GM12878 (cell line): ENCODE results near the gene OLIG2. TPM values are rescaled to one million over a fixed set of nuclear protein-coding genes. Genes with fewer than 3 reads are reported as not detected.

Source experiments
- ATAC-seq: fragments of 200-7000 bp; cut with Tn5 transposase; 3 replicates; pipeline ENCODE4 v1.9.1; 2020; ENCODE audit warnings: mild to moderate bottlenecking, moderate library complexity
- BruUV-seq: library from RNA; stranded (reverse); fragments of 400-500 nt; replicated peaks from 2 replicates; lab custom pipeline; 2021; lab: Mats Ljungman, UMichigan
- CTCF ChIA-PET: fragments of 300-600 bp; sonication (Branson Sonifier 250); formaldehyde crosslinking; extraction: SDS; loops from one replicate; lab custom pipeline; 2021; ENCODE audit warnings: inconsistent platforms; lab: Yijun Ruan, JAX
- POLR2A ChIA-PET: fragments of 350-600 bp; formaldehyde crosslinking; extraction: SDS; loops from one replicate; lab custom pipeline; 2021; ENCODE audit warnings: inconsistent platforms; lab: Charles Lee
- RAD21 ChIA-PET: fragments of 300-600 bp; sonication (Branson Sonifier 250); formaldehyde crosslinking; loops from one replicate; lab custom pipeline; 2023; ENCODE audit warnings: antibody characterized with exemption; ENCODE audit not compliant: unreplicated experiment; lab: Charles Lee
- SMC1A ChIA-PET: fragments of 300-600 bp; sonication (Branson Sonifier 250); formaldehyde crosslinking; loops from one replicate; lab custom pipeline; 2023; ENCODE audit not compliant: unreplicated experiment, uncharacterized antibody; lab: Charles Lee
- DNase-seq: peaks from one replicate; pipeline ENCODE4 v3.0.0-alpha.2; 2011; ENCODE audit warnings: low read depth, low spot score
- FAIRE-seq: peaks from 3 replicates; lab custom pipeline; 2011; peaks lifted over from hg19 to GRCh38; lab: Jason Lieb, UNC
- H2AFZ ChIP-seq: 2 replicates; pipeline ENCODE4 v1.6.0; 2011; ENCODE audit warnings: low read depth, low read length, control low read depth; ENCODE audit not compliant: control insufficient read depth
- H3K27ac ChIP-seq: 2 replicates; pipeline ENCODE4 v1.5.1; 2011; ENCODE audit warnings: control low read depth; ENCODE audit not compliant: control insufficient read depth, insufficient read depth
- H3K27me3 ChIP-seq, 2 experiments: replicated peaks in 1 of 2; 2 replicates each; pipeline versions ENCODE4 v1.6.0 to v1.6.1; 2011; ENCODE audit warnings: low read length in 1 of 2; ENCODE audit not compliant: control insufficient read depth in 2 of 2, insufficient read depth in 2 of 2
- H3K36me3 ChIP-seq, 2 experiments: 2 replicates each; pipeline ENCODE4 v1.5.1; 2011; ENCODE audit warnings: low read length in 1 of 2; ENCODE audit not compliant: control insufficient read depth in 2 of 2, insufficient read depth in 2 of 2
- H3K4me1 ChIP-seq: 2 replicates; pipeline ENCODE4 v1.6.1; 2011; ENCODE audit warnings: mild to moderate bottlenecking, low read length, moderate library complexity, mixed read lengths; ENCODE audit not compliant: control insufficient read depth, insufficient read depth
- H3K4me2 ChIP-seq: 2 replicates; pipeline ENCODE4 v1.6.0; 2011; ENCODE audit warnings: control low read depth; ENCODE audit not compliant: control insufficient read depth, insufficient read depth
- H3K4me3 ChIP-seq: fragments of 200-600 bp; sonication (generic); 2 replicates; pipeline ENCODE4 v1.5.1; 2016
- H3K79me2 ChIP-seq: 2 replicates; pipeline ENCODE4 v1.6.0; 2011; ENCODE audit warnings: low read length; ENCODE audit not compliant: control insufficient read depth, insufficient read depth
- H3K9ac ChIP-seq: 2 replicates; pipeline ENCODE4 v1.8.0; 2011; ENCODE audit warnings: low read length, control low read depth, mixed read lengths; ENCODE audit not compliant: control insufficient read depth, insufficient read depth
- H3K9me3 ChIP-seq: replicated peaks from 3 replicates; pipeline ENCODE4 v1.5.1; 2011; ENCODE audit warnings: mild to moderate bottlenecking, low read length; ENCODE audit not compliant: control insufficient read depth, insufficient read depth
- H4K20me1 ChIP-seq: 2 replicates; pipeline ENCODE4 v1.6.0; 2011; ENCODE audit not compliant: control insufficient read depth, insufficient read depth
- BCL11A ChIP-seq: IDR thresholded peaks from 2 replicates; pipeline ENCODE4 v1.6.1; 2011; ENCODE audit warnings: low read depth, low read length
- CBX5 ChIP-seq: sonication (generic); IDR thresholded peaks from 2 replicates; pipeline ENCODE4 v1.6.1; 2016; ENCODE audit warnings: low read depth, moderate library complexity, mild to moderate bottlenecking, inconsistent platforms
- MYC ChIP-seq: IDR thresholded peaks from 2 replicates; pipeline ENCODE4 v1.6.1; 2011; ENCODE audit warnings: mild to moderate bottlenecking, low read length, moderate library complexity, inconsistent platforms; ENCODE audit not compliant: insufficient read depth, insufficient replicate concordance, insufficient read length, severe bottlenecking
- NBN ChIP-seq: fragments of 450-650 bp; IDR thresholded peaks from 2 replicates; pipeline ENCODE4 v1.6.1; 2016
- NFIC ChIP-seq: IDR thresholded peaks from 2 replicates; pipeline ENCODE4 v1.6.1; 2012; ENCODE audit warnings: low read depth, mild to moderate bottlenecking, inconsistent platforms, low read length, moderate library complexity
- RBBP5 ChIP-seq: fragments of 200-600 bp; sonication (generic); conservative IDR thresholded peaks from 2 replicates; pipeline ENCODE4 v1.6.1; 2016
- SMAD1 ChIP-seq: fragments of 450-650 bp; IDR thresholded peaks from 2 replicates; pipeline ENCODE4 v1.6.1; 2018; ENCODE audit warnings: mild to moderate bottlenecking, low read depth; ENCODE audit not compliant: partially characterized antibody
- SREBF1 ChIP-seq: IDR thresholded peaks from 2 replicates; pipeline ENCODE4 v1.6.1; 2012; ENCODE audit warnings: mild to moderate bottlenecking, low read length
- SREBF2 ChIP-seq: IDR thresholded peaks from 2 replicates; pipeline ENCODE4 v1.6.1; 2012; ENCODE audit warnings: mild to moderate bottlenecking, low read length
- TCF3 ChIP-seq: IDR thresholded peaks from 2 replicates; pipeline ENCODE4 v1.6.1; 2012; ENCODE audit warnings: low read depth, mild to moderate bottlenecking, low read length, borderline replicate concordance; ENCODE audit not compliant: insufficient read depth
- YY1 ChIP-seq: IDR thresholded peaks from 2 replicates; pipeline ENCODE4 v1.6.1; 2011; ENCODE audit warnings: low read depth, mild to moderate bottlenecking, low read length
- ZNF274 ChIP-seq: IDR thresholded peaks from one replicate; pipeline ENCODE4 v1.8.0; 2011; ENCODE audit not compliant: insufficient read length, insufficient read depth
- ZZZ3 ChIP-seq: IDR thresholded peaks from 2 replicates; pipeline ENCODE4 v1.6.1; 2011; ENCODE audit warnings: low read depth; ENCODE audit not compliant: control insufficient read depth, insufficient read length
- WGBS: methylation state at CpG from one replicate; pipeline ENCODE4 v1.1.6; 2016; ENCODE audit warnings: low lambda C conversion rate; ENCODE audit not compliant: insufficient replicate concordance, insufficient coverage; ENCODE audit errors: missing lambda C conversion rate; 5-methylcytosine and 5-hydroxymethylcytosine counted together
- in situ Hi-C: fragments of 300-500 bp; cut with MboI; formaldehyde crosslinking; loops from 9 replicates; pipeline ENCODE4 v1.14.3; 2018; ENCODE audit warnings: mixed read lengths
- intact Hi-C: fragments of 100-400 bp; cut with micrococcal nuclease; formaldehyde crosslinking; loops from one replicate; pipeline ENCODE4 v1.14.2; 2022; ENCODE audit not compliant: unreplicated experiment
- polyA plus RNA-seq, 11 experiments: library from polyadenylated mRNA; depleted of rRNA in 4 of 11; unstranded in 6 of 11; stranded (reverse) in 5 of 11; fragments of >200 nt; fragmentation: Nextera tagmentation in 4 of 11; fragmentation: Illumina TruSeq in 1 of 11; extraction: Ambion mirVana in 4 of 11; extraction: Trizol in 1 of 11; gene quantifications; 1 replicate in 1 of 11; 2 replicates in 10 of 11; pipeline versions ENCODE4 v1.2.1 to v1.2.3, GENCODE V29; 2011 to 2016; ENCODE audit warnings: inconsistent platforms in 2 of 11, missing spikeins in 2 of 11, low read depth in 1 of 11
- total RNA-seq, 4 experiments: library from RNA; depleted of rRNA in 3 of 4; stranded (reverse); fragments of >200 nt in 3 of 4; fragmentation: Illumina TruSeq in 1 of 4; extraction: Trizol in 1 of 4; gene quantifications; 2 replicates each; pipeline versions ENCODE4 v1.2.1 to v1.2.3, GENCODE V29; 2013 to 2021
- TF ChIP-seq, protein P1 (sequence below): fragments of 450-650 bp; IDR thresholded peaks from 2 replicates; pipeline ENCODE4 v1.6.1; 2017; ENCODE audit warnings: antibody characterized with exemption, mild to moderate bottlenecking, moderate library complexity
- TF ChIP-seq, protein P2 (sequence below): IDR thresholded peaks from 2 replicates; pipeline ENCODE4 v1.6.1; 2012; ENCODE audit warnings: improper control_type of control experiment, low read depth, low read length; ENCODE audit not compliant: insufficient replicate concordance
- TF ChIP-seq, protein P3 (sequence below): IDR thresholded peaks from 2 replicates; pipeline ENCODE4 v1.6.1; 2012; ENCODE audit warnings: low read length, inconsistent platforms

The OLIG2 gene
- total and polyA plus RNA-seq, 10 of the 15 experiments (the other 5 are each of a cell fraction or from before 2014, with no cell fraction given) = not detected

DNA sequence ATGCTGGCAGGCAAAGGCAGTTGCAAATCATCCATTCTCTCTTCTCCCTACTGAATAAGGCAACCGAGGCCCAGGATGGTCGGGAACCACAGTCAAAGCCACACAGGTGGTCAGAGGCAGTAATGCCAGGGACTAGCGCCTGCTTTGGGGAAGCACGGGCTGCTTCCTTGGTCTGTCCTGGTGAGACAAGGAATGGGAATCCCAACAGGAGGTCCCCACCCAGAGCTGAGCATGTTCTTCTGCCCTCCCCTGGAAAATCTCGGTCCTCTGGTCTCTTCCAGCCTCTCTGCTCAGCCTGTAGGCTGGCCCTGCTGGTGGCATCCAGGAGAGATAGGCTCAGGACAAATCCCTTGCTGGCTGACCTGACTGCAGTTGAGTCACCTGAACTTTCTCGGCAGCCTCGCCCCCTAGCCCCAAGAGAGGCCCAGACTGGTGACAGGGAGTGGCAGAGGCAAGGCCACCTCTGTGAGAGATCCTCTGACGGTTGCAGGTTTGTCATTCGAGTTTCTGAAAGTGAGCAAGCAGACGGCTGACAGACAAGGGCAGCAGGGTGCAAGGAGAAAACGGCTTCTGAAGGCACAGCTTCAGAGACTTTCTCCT is 50.0 kb downstream of the OLIG2 start:
- H3K36me3 ChIP-seq = no peaks in the 10 kb centered on the region
- no peak overlapping the region for H3K4me2 ChIP-seq
- no peak for ATAC-seq
- 25% methylated on average over 11 of the region's 11 CpGs for WGBS
- no peaks in the 10 kb centered on the region for H4K20me1 ChIP-seq
- no peak overlapping the region for H3K4me3 ChIP-seq
- in situ Hi-C loops = no loop called here
- TF ChIP-seq SREBF1 (no peak), CBX5 (no peak), MYC (no peak), SREBF2 (no peak), ZNF274 (no peak), BCL11A (no peak), YY1 (no peak), ZZZ3 (no peak), NBN (no peak), NFIC (no peak), RBBP5 (no peak), TCF3 (no peak), SMAD1 (no peak)
- TF ChIP-seq, protein P1, sequence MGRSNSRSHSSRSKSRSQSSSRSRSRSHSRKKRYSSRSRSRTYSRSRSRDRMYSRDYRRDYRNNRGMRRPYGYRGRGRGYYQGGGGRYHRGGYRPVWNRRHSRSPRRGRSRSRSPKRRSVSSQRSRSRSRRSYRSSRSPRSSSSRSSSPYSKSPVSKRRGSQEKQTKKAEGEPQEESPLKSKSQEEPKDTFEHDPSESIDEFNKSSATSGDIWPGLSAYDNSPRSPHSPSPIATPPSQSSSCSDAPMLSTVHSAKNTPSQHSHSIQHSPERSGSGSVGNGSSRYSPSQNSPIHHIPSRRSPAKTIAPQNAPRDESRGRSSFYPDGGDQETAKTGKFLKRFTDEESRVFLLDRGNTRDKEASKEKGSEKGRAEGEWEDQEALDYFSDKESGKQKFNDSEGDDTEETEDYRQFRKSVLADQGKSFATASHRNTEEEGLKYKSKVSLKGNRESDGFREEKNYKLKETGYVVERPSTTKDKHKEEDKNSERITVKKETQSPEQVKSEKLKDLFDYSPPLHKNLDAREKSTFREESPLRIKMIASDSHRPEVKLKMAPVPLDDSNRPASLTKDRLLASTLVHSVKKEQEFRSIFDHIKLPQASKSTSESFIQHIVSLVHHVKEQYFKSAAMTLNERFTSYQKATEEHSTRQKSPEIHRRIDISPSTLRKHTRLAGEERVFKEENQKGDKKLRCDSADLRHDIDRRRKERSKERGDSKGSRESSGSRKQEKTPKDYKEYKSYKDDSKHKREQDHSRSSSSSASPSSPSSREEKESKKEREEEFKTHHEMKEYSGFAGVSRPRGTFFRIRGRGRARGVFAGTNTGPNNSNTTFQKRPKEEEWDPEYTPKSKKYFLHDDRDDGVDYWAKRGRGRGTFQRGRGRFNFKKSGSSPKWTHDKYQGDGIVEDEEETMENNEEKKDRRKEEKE = no peak
- TF ChIP-seq, protein P2, sequence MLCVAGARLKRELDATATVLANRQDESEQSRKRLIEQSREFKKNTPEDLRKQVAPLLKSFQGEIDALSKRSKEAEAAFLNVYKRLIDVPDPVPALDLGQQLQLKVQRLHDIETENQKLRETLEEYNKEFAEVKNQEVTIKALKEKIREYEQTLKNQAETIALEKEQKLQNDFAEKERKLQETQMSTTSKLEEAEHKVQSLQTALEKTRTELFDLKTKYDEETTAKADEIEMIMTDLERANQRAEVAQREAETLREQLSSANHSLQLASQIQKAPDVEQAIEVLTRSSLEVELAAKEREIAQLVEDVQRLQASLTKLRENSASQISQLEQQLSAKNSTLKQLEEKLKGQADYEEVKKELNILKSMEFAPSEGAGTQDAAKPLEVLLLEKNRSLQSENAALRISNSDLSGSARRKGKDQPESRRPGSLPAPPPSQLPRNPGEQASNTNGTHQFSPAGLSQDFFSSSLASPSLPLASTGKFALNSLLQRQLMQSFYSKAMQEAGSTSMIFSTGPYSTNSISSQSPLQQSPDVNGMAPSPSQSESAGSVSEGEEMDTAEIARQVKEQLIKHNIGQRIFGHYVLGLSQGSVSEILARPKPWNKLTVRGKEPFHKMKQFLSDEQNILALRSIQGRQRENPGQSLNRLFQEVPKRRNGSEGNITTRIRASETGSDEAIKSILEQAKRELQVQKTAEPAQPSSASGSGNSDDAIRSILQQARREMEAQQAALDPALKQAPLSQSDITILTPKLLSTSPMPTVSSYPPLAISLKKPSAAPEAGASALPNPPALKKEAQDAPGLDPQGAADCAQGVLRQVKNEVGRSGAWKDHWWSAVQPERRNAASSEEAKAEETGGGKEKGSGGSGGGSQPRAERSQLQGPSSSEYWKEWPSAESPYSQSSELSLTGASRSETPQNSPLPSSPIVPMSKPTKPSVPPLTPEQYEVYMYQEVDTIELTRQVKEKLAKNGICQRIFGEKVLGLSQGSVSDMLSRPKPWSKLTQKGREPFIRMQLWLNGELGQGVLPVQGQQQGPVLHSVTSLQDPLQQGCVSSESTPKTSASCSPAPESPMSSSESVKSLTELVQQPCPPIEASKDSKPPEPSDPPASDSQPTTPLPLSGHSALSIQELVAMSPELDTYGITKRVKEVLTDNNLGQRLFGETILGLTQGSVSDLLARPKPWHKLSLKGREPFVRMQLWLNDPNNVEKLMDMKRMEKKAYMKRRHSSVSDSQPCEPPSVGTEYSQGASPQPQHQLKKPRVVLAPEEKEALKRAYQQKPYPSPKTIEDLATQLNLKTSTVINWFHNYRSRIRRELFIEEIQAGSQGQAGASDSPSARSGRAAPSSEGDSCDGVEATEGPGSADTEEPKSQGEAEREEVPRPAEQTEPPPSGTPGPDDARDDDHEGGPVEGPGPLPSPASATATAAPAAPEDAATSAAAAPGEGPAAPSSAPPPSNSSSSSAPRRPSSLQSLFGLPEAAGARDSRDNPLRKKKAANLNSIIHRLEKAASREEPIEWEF = no peak
- TF ChIP-seq, protein P3, sequence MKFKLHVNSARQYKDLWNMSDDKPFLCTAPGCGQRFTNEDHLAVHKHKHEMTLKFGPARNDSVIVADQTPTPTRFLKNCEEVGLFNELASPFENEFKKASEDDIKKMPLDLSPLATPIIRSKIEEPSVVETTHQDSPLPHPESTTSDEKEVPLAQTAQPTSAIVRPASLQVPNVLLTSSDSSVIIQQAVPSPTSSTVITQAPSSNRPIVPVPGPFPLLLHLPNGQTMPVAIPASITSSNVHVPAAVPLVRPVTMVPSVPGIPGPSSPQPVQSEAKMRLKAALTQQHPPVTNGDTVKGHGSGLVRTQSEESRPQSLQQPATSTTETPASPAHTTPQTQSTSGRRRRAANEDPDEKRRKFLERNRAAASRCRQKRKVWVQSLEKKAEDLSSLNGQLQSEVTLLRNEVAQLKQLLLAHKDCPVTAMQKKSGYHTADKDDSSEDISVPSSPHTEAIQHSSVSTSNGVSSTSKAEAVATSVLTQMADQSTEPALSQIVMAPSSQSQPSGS = no peak
- no peak for FAIRE-seq
- ChIA-PET CTCF (interaction anchor here (0.9 kb wide), 1 partner anchor 121 kb away, joined by 3 read pairs; no protein-coding TSS in a partner anchor), SMC1A (interaction anchor here (1.2 kb wide), 1 partner anchor 26 kb away, joined by 3 read pairs; no protein-coding TSS in a partner anchor), POLR2A (no interaction called here), RAD21 (no interaction called here)
- no peak overlapping the region for H3K9ac ChIP-seq
- BruUV-seq = no TSS peak
- DNase-seq = no peak
- H2AFZ ChIP-seq = no peak overlapping the region
- peaks cover 18% of the 10 kb centered on the region for H3K4me1 ChIP-seq
- H3K79me2 ChIP-seq = no peaks in the 10 kb centered on the region
- H3K9me3 ChIP-seq = no peaks in the 10 kb centered on the region; the same call in 2 of the 3 replicates
- no peak overlapping the region for H3K27ac ChIP-seq
- intact Hi-C loops = loop anchor here (10.0 kb wide), 1 partner anchor 119 kb away; no protein-coding TSS in a partner anchor
- H3K27me3 ChIP-seq = peaks cover 12 to 31% of the 10 kb centered on the region in 2 experiments
